ENCODE measurements around the gene SLC9C1. TPM values are rescaled to one million over a fixed set of nuclear protein-coding genes. Genes with fewer than 3 reads are reported as not detected.

Gene SLC9C1
- total and polyA plus RNA-seq, 2 of the 4 experiments (the other 2 are of a cell fraction), result not detected

- dilution Hi-C loops (cut with HindIII; ENCODE audit: low sequenced_read_pairs, unreplicated experiment), result no loop called here
- ATAC-seq (ENCODE audit: low read depth) (no peak), DNase-seq (no peak)
- BruUV-seq (replicated peaks), result no TSS peak
- intact Hi-C loops (cut with micrococcal nuclease), result no loop called here
- H3K9me1 ChIP-seq (ENCODE audit: insufficient read depth, low read length), result no peaks in the 10 kb centered on the region
- H4K91ac ChIP-seq (ENCODE audit: insufficient read depth, low read depth, low read length), result no peak overlapping the region
- no peak for TF ChIP-seq MAZ (IDR thresholded peaks at IDR 0.05; ENCODE audit: borderline replicate concordance, low read depth, low read length)
- no peak for TF ChIP-seq CEBPB (IDR thresholded peaks at IDR 0.05; ENCODE audit: low read depth, low read length)
- TF ChIP-seq CHD1 (IDR thresholded peaks at IDR 0.05; ENCODE audit: low read depth, low read length), result no peak
- no peak for TF ChIP-seq MXI1 (IDR thresholded peaks at IDR 0.05; ENCODE audit: borderline replicate concordance, low read depth, low read length)
- TF ChIP-seq FOS (IDR thresholded peaks at IDR 0.05; ENCODE audit: low read depth, low read length), result no peak
- TF ChIP-seq RFX5 (IDR thresholded peaks at IDR 0.05; ENCODE audit: low read depth, low read length), result no peak
- no peak overlapping the region for H3K27ac ChIP-seq (ENCODE audit: insufficient read depth, low read length)
- no peak overlapping the region for H4K5ac ChIP-seq (ENCODE audit: low read depth, low read length)
- no peak overlapping the region for H2BK15ac ChIP-seq (ENCODE audit: low read depth, low read length)
- no peak overlapping the region for H2AK5ac ChIP-seq (ENCODE audit: low read depth, low read length)
- H3K36me3 ChIP-seq (ENCODE audit: control insufficient read depth, insufficient read depth, low read length), result no peaks in the 10 kb centered on the region
- H3K14ac ChIP-seq (replicated peaks; ENCODE audit: low read depth, low read length), result no peak overlapping the region
- no peak overlapping the region for H3K9ac ChIP-seq (ENCODE audit: low read depth, low read length)
- POLR2A ChIA-PET (ENCODE audit: unreplicated experiment), result no interaction called here
- H2AK9ac ChIP-seq (replicated peaks; ENCODE audit: low read depth, low read length, poor library complexity), result no peak overlapping the region
- no peak overlapping the region for H3K4me2 ChIP-seq (ENCODE audit: low read depth, low read length)
- H4K20me1 ChIP-seq (ENCODE audit: insufficient read depth, low read length), result no peaks in the 10 kb centered on the region
- H3K4ac ChIP-seq (ENCODE audit: low read depth, low read length), result no peak overlapping the region
- no peak overlapping the region for H2BK20ac ChIP-seq (ENCODE audit: low read depth, low read length)
- no peaks in the 10 kb centered on the region for H3K79me1 ChIP-seq (ENCODE audit: low read depth in 1 of 2, low read length in 2 of 2)
- WGBS, 2 experiments (ENCODE audit: extremely low coverage in 2 of 2, insufficient read length in 1 of 2), result no CpG with 5 or more reads among the region's 1 CpG
- H3K4me3 ChIP-seq (ENCODE audit: insufficient read depth, low read depth, low read length), result no peak overlapping the region
- no peak overlapping the region for H3K18ac ChIP-seq (ENCODE audit: low read depth, low read length)
- no peak overlapping the region for H4K8ac ChIP-seq (ENCODE audit: low read depth in 2 of 2, low read length in 2 of 2)
- H2BK5ac ChIP-seq (ENCODE audit: low read depth, low read length, poor library complexity, severe bottlenecking), result no peak overlapping the region
- in situ Hi-C loops (cut with MboI; ENCODE audit: low sequenced_read_pairs), result loop anchor here (25.0 kb wide), 1 partner anchor 369 kb away; no protein-coding TSS in a partner anchor
- no peak overlapping the region for H3K23ac ChIP-seq (ENCODE audit: low read depth, low read length)
- no peak overlapping the region for H3K56ac ChIP-seq (ENCODE audit: extremely low read depth, insufficient read depth, low read length)
- H3K9me3 ChIP-seq (ENCODE audit: control insufficient read depth, insufficient read depth, low read length), result no peaks in the 10 kb centered on the region
- no peak overlapping the region for H2AFZ ChIP-seq (replicated peaks; ENCODE audit: low read length, poor library complexity)
- H3K4me1 ChIP-seq (ENCODE audit: control insufficient read depth, insufficient read depth, low read length), result no peaks in the 10 kb centered on the region
- no peaks in the 10 kb centered on the region for H3K27me3 ChIP-seq (ENCODE audit: control insufficient read depth, insufficient read depth, low read length)
- CTCF ChIA-PET, result no interaction called here
- no peak overlapping the region for H2BK120ac ChIP-seq (ENCODE audit: low read depth, low read length)
These were observed 150.8 kb downstream of the SLC9C1 start for GRCh38 chr3:112143251-112143650.

Measured in IMR-90 (cell line).